HG03575 (cell line): ENCODE data around the gene SRGAP3.

ENCODE experiments used
- ATAC-seq: cut with Tn5 transposase; IDR thresholded peaks from one replicate; pipeline ENCODE4 v1.9.1; 2021; ENCODE audit not compliant: unreplicated experiment, insufficient number of reproducible peaks, low FRiP score; ENCODE audit errors: extremely low read depth

SRGAP3 gene

GRCh38 chr3:9078561-9079240 lies 170.7 kb downstream of the SRGAP3 start:
- ATAC-seq: no peak

GRCh38 chr3:9077029-9077428 lies 172.4 kb downstream of the SRGAP3 start:
- ATAC-seq: no peak

GRCh38 chr3:9075762-9076161 lies 173.7 kb downstream of the SRGAP3 start:
- no peak for ATAC-seq

- ATAC-seq: no peak
These were observed 175.4 kb downstream of the SRGAP3 start for GRCh38 chr3:9074079-9074478.

GRCh38 chr3:9072667-9073009 lies 176.8 kb downstream of the SRGAP3 start:
- ATAC-seq: no peak

GRCh38 chr3:9071936-9072666 lies 177.3 kb downstream of the SRGAP3 start:
- ATAC-seq: no peak

- no peak for ATAC-seq
These were observed 178.5 kb downstream of the SRGAP3 start for GRCh38 chr3:9070961-9071360.

GRCh38 chr3:9069971-9070370 lies 179.5 kb downstream of the SRGAP3 start:
- no peak for ATAC-seq

- no peak for ATAC-seq
These were observed 181.4 kb downstream of the SRGAP3 start for GRCh38 chr3:9068051-9068450.

GRCh38 chr3:9067352-9067975 lies 182.0 kb downstream of the SRGAP3 start:
- no peak for ATAC-seq

GRCh38 chr3:9066775-9067174 lies 182.7 kb downstream of the SRGAP3 start:
- ATAC-seq: no peak

GRCh38 chr3:9066141-9066540 lies 183.3 kb downstream of the SRGAP3 start:
- ATAC-seq: no peak

GRCh38 chr3:9064850-9065249 lies 184.6 kb downstream of the SRGAP3 start:
- ATAC-seq: no peak

- no peak for ATAC-seq
These were observed 185.2 kb downstream of the SRGAP3 start for GRCh38 chr3:9064251-9064650.

GRCh38 chr3:9062570-9062969 lies 186.9 kb downstream of the SRGAP3 start:
- no peak for ATAC-seq

- ATAC-seq: no peak
These were observed 187.8 kb downstream of the SRGAP3 start for GRCh38 chr3:9061634-9062033.

- ATAC-seq: no peak
These were observed 189.7 kb downstream of the SRGAP3 start for GRCh38 chr3:9059489-9060400.

- no peak for ATAC-seq
These were observed 192.9 kb downstream of the SRGAP3 start for GRCh38 chr3:9056581-9056980.
